GM12873 (cell line): ENCODE results near the gene BDKRB2.

Source experiments
- CTCF ChIP-seq: IDR thresholded peaks from 2 replicates; pipeline ENCODE4 v1.5.1; 2012; ENCODE audit warnings: low read depth, mild to moderate bottlenecking, moderate library complexity, low read length, control low read depth; ENCODE audit not compliant: insufficient read depth; ENCODE audit errors: missing control alignments

BDKRB2 gene

GRCh38 chr14:96187216-96188031 lies 17.2 kb upstream of the BDKRB2 start:
- TF ChIP-seq CTCF: no peak

- no peak for TF ChIP-seq CTCF
Observed at GRCh38 chr14:96189281-96189711, 15.3 kb upstream of the BDKRB2 start.

- no peak for TF ChIP-seq CTCF
Observed at GRCh38 chr14:96191353-96191752, 13.3 kb upstream of the BDKRB2 start.

- TF ChIP-seq CTCF: no peak
Observed at GRCh38 chr14:96191841-96192462, 12.7 kb upstream of the BDKRB2 start.

GRCh38 chr14:96192975-96193805 lies 11.4 kb upstream of the BDKRB2 start:
- no peak for TF ChIP-seq CTCF

GRCh38 chr14:96194262-96194656 lies 10.4 kb upstream of the BDKRB2 start:
- no peak for TF ChIP-seq CTCF

GRCh38 chr14:96194657-96195431 lies 9.8 kb upstream of the BDKRB2 start:
- TF ChIP-seq CTCF: no peak
